PFSK-1 (cell line): Measurements from ENCODE around the gene DNTT. TPM values are rescaled to one million over a fixed set of nuclear protein-coding genes. Genes with fewer than 3 reads are reported as not detected.

Experiments
- FOXP2 ChIP-seq: optimal IDR thresholded peaks from 2 replicates; pipeline ENCODE3; 2011; ENCODE audit warnings: borderline replicate concordance, control low read depth, inconsistent platforms; ENCODE audit not compliant: insufficient read depth; ENCODE audit errors: extremely low read length, extremely low read depth
- POLR2AphosphoS5 ChIP-seq: IDR thresholded peaks from 2 replicates; pipeline ENCODE4 v1.6.1; 2012; ENCODE audit warnings: low read depth, mild to moderate bottlenecking, control low read depth, low read length, moderate library complexity
- REST ChIP-seq, 2 experiments: IDR thresholded peaks; 2 replicates each; pipeline versions ENCODE4 v1.6.1 to v1.8.0; 2011 to 2012; ENCODE audit warnings: low read depth in 2 of 2, low read length in 2 of 2, control low read depth in 1 of 2, inconsistent platforms in 1 of 2, mild to moderate bottlenecking in 1 of 2, moderate library complexity in 1 of 2; ENCODE audit not compliant: insufficient read depth in 1 of 2
- SIN3A ChIP-seq: IDR thresholded peaks from 2 replicates; pipeline ENCODE4 v1.6.1; 2012; ENCODE audit warnings: mild to moderate bottlenecking, low read length, moderate library complexity, borderline replicate concordance; ENCODE audit not compliant: insufficient read depth
- TAF1 ChIP-seq: IDR thresholded peaks from 2 replicates; pipeline ENCODE4 v1.6.1; 2012; ENCODE audit warnings: low read length, control low read depth, borderline replicate concordance; ENCODE audit not compliant: insufficient read depth
- polyA plus RNA-seq: library from polyadenylated mRNA; unstranded; fragments of >200 nt; gene quantifications from one replicate; pipeline ENCODE4 v1.2.1, GENCODE V29; 2012; ENCODE audit warnings: low read depth, missing spikeins; ENCODE audit not compliant: insufficient read length

Gene DNTT
- not detected for polyA plus RNA-seq

GRCh38 chr10:96304230-96304629 lies at the start of gene DNTT:
DNTT (plus strand) TSS chr10:96304434; CDS start chr10:96304498, 64 bp downstream.
- TF ChIP-seq REST (IDR thresholded peaks at IDR 0.05; ENCODE audit: insufficient read depth in 1 of 2, low read depth in 2 of 2, low read length in 2 of 2) (no peak), POLR2AphosphoS5 (no peak), SIN3A (no peak), TAF1 (no peak)

GRCh38 chr10:96254976-96255375 lies 49.3 kb upstream of the DNTT start:
- no peak for TF ChIP-seq POLR2AphosphoS5
- TF ChIP-seq FOXP2 = no peak
- no peak for TF ChIP-seq SIN3A
- no peak for TF ChIP-seq REST (IDR thresholded peaks at IDR 0.05; ENCODE audit: insufficient read depth in 1 of 2, low read depth in 2 of 2, low read length in 2 of 2)
- no peak for TF ChIP-seq TAF1

GRCh38 chr10:96255549-96256333 lies 48.5 kb upstream of the DNTT start:
- TF ChIP-seq REST (IDR thresholded peaks at IDR 0.05; ENCODE audit: insufficient read depth in 1 of 2, low read depth in 2 of 2, low read length in 2 of 2) (no peak), FOXP2 (no peak), SIN3A (no peak), TAF1 (no peak), POLR2AphosphoS5 (no peak)

GRCh38 chr10:96257944-96258343 lies 46.3 kb upstream of the DNTT start:
- TF ChIP-seq FOXP2 (no peak), SIN3A (no peak), TAF1 (no peak), POLR2AphosphoS5 (no peak), REST (IDR thresholded peaks at IDR 0.05; ENCODE audit: insufficient read depth in 1 of 2, low read depth in 2 of 2, low read length in 2 of 2) (no peak)
